ENCODE results near the gene IFIT1B. TPM values are rescaled to one million over a fixed set of nuclear protein-coding genes. Genes with fewer than 3 reads are reported as not detected.
A peak's percentile ranks its signal among the peaks of the same experiment; 100 is the strongest.
"Not testable (repeated sequence)": the region's sequence is repeated elsewhere in the genome, so short reads cannot be mapped to it uniquely, and the experiment has no call there.

The IFIT1B gene
- 6.3 TPM for total RNA-seq

GRCh38 chr10:89377705-89378637 is at the start of gene IFIT1B:
IFIT1B (plus strand) TSS chr10:89378056; CDS start chr10:89378136, 80 bp downstream.
- intact Hi-C loops (cut with DNase I) = no loop called here
- DNase-seq (ENCODE audit: low spot score) = no peak
- no peak for ATAC-seq

GRCh38 chr10:89329151-89329550 is 48.7 kb upstream of the IFIT1B start:
- ATAC-seq (no peak), DNase-seq (ENCODE audit: low spot score) (no peak)
- intact Hi-C loops (cut with DNase I) = no loop called here

- ATAC-seq; intact Hi-C loops (cut with DNase I); DNase-seq (ENCODE audit: low spot score): not testable (repeated sequence)
Observed at GRCh38 chr10:89330014-89330413, 47.8 kb upstream of the IFIT1B start.

- intact Hi-C loops (cut with DNase I) = no loop called here
- no peak for ATAC-seq
- no peak for DNase-seq (ENCODE audit: low spot score)
Observed at GRCh38 chr10:89330537-89331212, 47.2 kb upstream of the IFIT1B start.

GRCh38 chr10:89331487-89332122 is 46.3 kb upstream of the IFIT1B start:
- ATAC-seq; intact Hi-C loops (cut with DNase I); DNase-seq (ENCODE audit: low spot score): not testable (repeated sequence)

GRCh38 chr10:89332123-89332633 is 45.7 kb upstream of the IFIT1B start:
- no peak for DNase-seq (ENCODE audit: low spot score)
- ATAC-seq = peak; percentile 80
- intact Hi-C loops (cut with DNase I) = no loop called here

- intact Hi-C loops (cut with DNase I) = no loop called here
- no peak for DNase-seq (ENCODE audit: low spot score)
- ATAC-seq = no peak
Observed at GRCh38 chr10:89335226-89335625, 42.6 kb upstream of the IFIT1B start.

- ATAC-seq (no peak), DNase-seq (ENCODE audit: low spot score) (no peak)
- intact Hi-C loops (cut with DNase I) = no loop called here
Observed at GRCh38 chr10:89336241-89336640, 41.6 kb upstream of the IFIT1B start.

- DNase-seq (ENCODE audit: low spot score) (no peak), ATAC-seq (no peak)
- intact Hi-C loops (cut with DNase I) = no loop called here
Observed at GRCh38 chr10:89337484-89337883, 40.4 kb upstream of the IFIT1B start.

GRCh38 chr10:89338713-89339112 is 39.1 kb upstream of the IFIT1B start:
- no peak for DNase-seq (ENCODE audit: low spot score)
- ATAC-seq = no peak
- intact Hi-C loops (cut with DNase I) = no loop called here

- DNase-seq (ENCODE audit: low spot score) (no peak), ATAC-seq (no peak)
- intact Hi-C loops (cut with DNase I) = no loop called here
Observed at GRCh38 chr10:89339875-89340274, 38.0 kb upstream of the IFIT1B start.

- no peak for ATAC-seq
- intact Hi-C loops (cut with DNase I) = no loop called here
- no peak for DNase-seq (ENCODE audit: low spot score)
Observed at GRCh38 chr10:89341649-89342048, 36.2 kb upstream of the IFIT1B start.

GRCh38 chr10:89342206-89342958 is 35.5 kb upstream of the IFIT1B start:
- DNase-seq (ENCODE audit: low spot score) = peak; percentile 90
- peak; percentile 95 for ATAC-seq
- intact Hi-C loops (cut with DNase I) = no loop called here

- DNase-seq (ENCODE audit: low spot score) (no peak), ATAC-seq (no peak)
- intact Hi-C loops (cut with DNase I) = no loop called here
Observed at GRCh38 chr10:89343089-89343767, 34.6 kb upstream of the IFIT1B start.

GRCh38 chr10:89344156-89344555 is 33.7 kb upstream of the IFIT1B start:
- intact Hi-C loops (cut with DNase I) = no loop called here
- no peak for DNase-seq (ENCODE audit: low spot score)
- ATAC-seq = no peak

GRCh38 chr10:89345367-89346000 is 32.4 kb upstream of the IFIT1B start:
- DNase-seq (ENCODE audit: low spot score) (no peak), ATAC-seq (no peak)
- intact Hi-C loops (cut with DNase I) = no loop called here

GRCh38 chr10:89346405-89347254 is 31.2 kb upstream of the IFIT1B start:
- intact Hi-C loops (cut with DNase I) = no loop called here
- DNase-seq (ENCODE audit: low spot score) = no peak
- peak; percentile 55 for ATAC-seq

All from sciatic nerve (tissue), 2 donors.